ENCODE measurements around the gene PEX1.
"Not testable (repeated sequence)": the region's sequence is repeated elsewhere in the genome, so short reads cannot be mapped to it uniquely, and the experiment has no call there.

The PEX1 gene

GRCh38 chr7:92528188-92528957 lies at the start of gene PEX1, which contains the start of gene RBM48:
Gene PEX1, minus strand, starts transcription at chr7:92528520. Its CDS starts 85 bp downstream, at chr7:92528435.
Gene RBM48, plus strand, starts transcription at chr7:92528795. Its CDS starts 19 bp downstream, at chr7:92528814.
- DNase-seq (ENCODE audit: low read depth) = peak; percentile 93

- no peak for DNase-seq (ENCODE audit: low read depth)
Observed at GRCh38 chr7:92576296-92576695, 48.0 kb upstream of the PEX1 start.

GRCh38 chr7:92569137-92569536 lies 40.8 kb upstream of the PEX1 start:
- DNase-seq (ENCODE audit: low read depth) = no peak

GRCh38 chr7:92567460-92567859 lies 39.1 kb upstream of the PEX1 start:
- no peak for DNase-seq (ENCODE audit: low read depth)

GRCh38 chr7:92563345-92563744 lies 35.0 kb upstream of the PEX1 start:
- DNase-seq (ENCODE audit: low read depth) = no peak

GRCh38 chr7:92560602-92561001 lies 32.3 kb upstream of the PEX1 start:
- DNase-seq (ENCODE audit: low read depth) = no peak

- no peak for DNase-seq (ENCODE audit: low read depth)
Observed at GRCh38 chr7:92557808-92558362, 29.6 kb upstream of the PEX1 start.

GRCh38 chr7:92557249-92557648 lies 28.9 kb upstream of the PEX1 start:
- DNase-seq (ENCODE audit: low read depth) = no peak

GRCh38 chr7:92550194-92550593 lies 21.9 kb upstream of the PEX1 start:
- no peak for DNase-seq (ENCODE audit: low read depth)

- no peak for DNase-seq (ENCODE audit: low read depth)
Observed at GRCh38 chr7:92547579-92547978, 19.3 kb upstream of the PEX1 start.

GRCh38 chr7:92546856-92547497 lies 18.7 kb upstream of the PEX1 start:
- DNase-seq (ENCODE audit: low read depth) = no peak

- DNase-seq (ENCODE audit: low read depth) = not testable (repeated sequence)
Observed at GRCh38 chr7:92545116-92545515, 16.8 kb upstream of the PEX1 start.

- DNase-seq (ENCODE audit: low read depth) = not testable (repeated sequence)
Observed at GRCh38 chr7:92543542-92543941, 15.2 kb upstream of the PEX1 start.

- DNase-seq (ENCODE audit: low read depth) = no peak
Observed at GRCh38 chr7:92534572-92534971, 6.3 kb upstream of the PEX1 start.

GRCh38 chr7:92528958-92529264 lies 591 bp upstream of the PEX1 start:
- DNase-seq (ENCODE audit: low read depth) = no peak

- peak; percentile 14 for DNase-seq (ENCODE audit: low read depth)
Observed at GRCh38 chr7:92527300-92528187, 776 bp downstream of the PEX1 start.

- DNase-seq (ENCODE audit: low read depth) = no peak
Observed at GRCh38 chr7:92523110-92523509, 5.2 kb downstream of the PEX1 start.

- DNase-seq (ENCODE audit: low read depth) = no peak
Observed at GRCh38 chr7:92520024-92520423, 8.3 kb downstream of the PEX1 start.

GRCh38 chr7:92517631-92518030 lies 10.7 kb downstream of the PEX1 start:
- DNase-seq (ENCODE audit: low read depth) = no peak

- DNase-seq (ENCODE audit: low read depth) = no peak
Observed at GRCh38 chr7:92513167-92513902, 15.0 kb downstream of the PEX1 start.

GRCh38 chr7:92508946-92509345 lies 19.4 kb downstream of the PEX1 start:
- DNase-seq (ENCODE audit: low read depth) = no peak

- DNase-seq (ENCODE audit: low read depth) = no peak
Observed at GRCh38 chr7:92506363-92506762, 22.0 kb downstream of the PEX1 start.
